AG10803 (cell line): Measurements from ENCODE around the gene ALPK3.

Experiments used
- DNase-seq: peaks from one replicate; pipeline ENCODE4 v3.0.0; 2010; ENCODE audit warnings: low read depth
- H3K4me3 ChIP-seq: 2 replicates; pipeline ENCODE4 v1.5.1; 2011; ENCODE audit warnings: mild to moderate bottlenecking, low read length, control low read depth
- TF ChIP-seq, protein P1 (sequence below): conservative IDR thresholded peaks from 2 replicates; pipeline ENCODE4 v1.5.1; 2011; ENCODE audit warnings: mild to moderate bottlenecking, low read length, control low read depth, inconsistent platforms

The ALPK3 gene

GRCh38 chr15:84889991-84890669, 73.0 kb downstream of the ALPK3 start:
- DNase-seq, result no peak
- TF ChIP-seq, protein P1, sequence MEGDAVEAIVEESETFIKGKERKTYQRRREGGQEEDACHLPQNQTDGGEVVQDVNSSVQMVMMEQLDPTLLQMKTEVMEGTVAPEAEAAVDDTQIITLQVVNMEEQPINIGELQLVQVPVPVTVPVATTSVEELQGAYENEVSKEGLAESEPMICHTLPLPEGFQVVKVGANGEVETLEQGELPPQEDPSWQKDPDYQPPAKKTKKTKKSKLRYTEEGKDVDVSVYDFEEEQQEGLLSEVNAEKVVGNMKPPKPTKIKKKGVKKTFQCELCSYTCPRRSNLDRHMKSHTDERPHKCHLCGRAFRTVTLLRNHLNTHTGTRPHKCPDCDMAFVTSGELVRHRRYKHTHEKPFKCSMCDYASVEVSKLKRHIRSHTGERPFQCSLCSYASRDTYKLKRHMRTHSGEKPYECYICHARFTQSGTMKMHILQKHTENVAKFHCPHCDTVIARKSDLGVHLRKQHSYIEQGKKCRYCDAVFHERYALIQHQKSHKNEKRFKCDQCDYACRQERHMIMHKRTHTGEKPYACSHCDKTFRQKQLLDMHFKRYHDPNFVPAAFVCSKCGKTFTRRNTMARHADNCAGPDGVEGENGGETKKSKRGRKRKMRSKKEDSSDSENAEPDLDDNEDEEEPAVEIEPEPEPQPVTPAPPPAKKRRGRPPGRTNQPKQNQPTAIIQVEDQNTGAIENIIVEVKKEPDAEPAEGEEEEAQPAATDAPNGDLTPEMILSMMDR, result no peak
- no peak overlapping the region for H3K4me3 ChIP-seq

DNA sequence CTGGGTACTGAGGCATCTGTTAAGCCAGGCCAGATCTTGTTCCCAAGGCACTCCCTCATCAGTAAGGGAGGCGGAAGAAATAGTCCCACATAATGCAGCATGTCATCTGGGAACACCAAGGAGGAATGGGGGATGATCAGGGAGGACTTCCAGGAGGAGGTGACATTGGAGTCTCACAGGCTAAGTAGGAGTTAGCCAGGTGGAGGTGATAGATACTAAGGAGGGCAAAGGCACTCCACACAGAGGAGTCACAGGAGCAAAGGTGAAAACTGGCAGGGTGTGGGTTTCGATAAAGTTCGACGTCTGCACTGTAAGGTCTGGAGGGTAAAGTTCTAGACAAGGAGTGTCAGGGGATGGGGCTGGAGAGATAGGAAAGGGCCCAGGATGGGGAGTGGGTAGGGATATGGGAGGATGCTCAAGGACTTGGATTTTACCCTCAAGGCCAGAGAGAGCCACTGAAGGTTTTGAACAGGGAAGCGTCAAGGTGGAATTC, 73.6 kb downstream of the ALPK3 start:
- no peak overlapping the region for H3K4me3 ChIP-seq
- DNase-seq, result no peak
- TF ChIP-seq, protein P1, result no peak

DNA sequence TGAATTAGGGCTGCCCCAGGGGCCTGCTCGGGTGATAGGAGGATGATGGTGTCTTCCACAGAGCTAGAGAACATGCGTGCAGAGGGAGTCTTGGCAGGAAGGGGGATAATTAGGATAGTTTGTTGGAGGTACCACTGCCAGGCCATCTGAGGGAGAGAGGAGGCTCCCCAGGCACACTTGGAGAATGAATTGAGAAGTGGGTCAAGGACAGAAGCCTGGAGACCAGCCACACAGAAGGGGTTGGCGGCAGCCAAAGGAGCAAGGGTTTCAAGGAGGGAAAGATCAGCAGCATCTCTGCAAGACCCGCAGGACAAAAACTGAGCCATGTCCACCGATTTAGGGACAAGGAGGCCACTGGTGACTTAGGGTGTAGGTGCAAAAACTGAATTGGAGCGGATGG, 74.2 kb downstream of the ALPK3 start:
- DNase-seq, result no peak
- no peak overlapping the region for H3K4me3 ChIP-seq
- TF ChIP-seq, protein P1, result no peak

DNA sequence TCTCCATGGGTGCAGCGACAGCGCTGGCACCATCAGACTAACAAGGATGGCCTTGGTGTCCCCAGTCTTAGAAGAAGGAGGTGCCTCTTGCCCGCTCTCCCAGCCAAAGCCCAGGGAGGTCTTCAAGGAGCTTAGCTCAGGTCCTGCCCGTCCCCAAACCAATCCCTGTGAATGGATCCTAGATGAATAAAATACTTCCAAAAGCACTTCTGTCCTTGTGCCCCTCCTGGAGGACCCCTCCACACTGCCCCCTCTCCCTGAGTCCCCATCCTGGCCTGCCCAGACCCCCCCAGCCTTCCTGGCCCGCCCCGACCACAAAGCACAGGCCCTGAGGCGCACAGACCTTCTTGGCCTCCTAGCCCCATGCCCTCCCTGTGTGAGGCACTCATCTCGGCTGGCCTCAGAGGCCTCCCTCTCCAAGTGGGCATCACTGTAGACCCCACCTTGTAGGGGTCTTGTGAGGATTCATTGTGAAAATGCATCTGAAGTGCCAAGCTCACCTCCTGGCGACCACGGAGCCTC, 75.7 kb downstream of the ALPK3 start:
- DNase-seq, result no peak
- H3K4me3 ChIP-seq, result no peak overlapping the region
- TF ChIP-seq, protein P1, result no peak

GRCh38 chr15:84893607-84894006, 76.5 kb downstream of the ALPK3 start:
- TF ChIP-seq, protein P1, result no peak
- DNase-seq, result no peak
- H3K4me3 ChIP-seq, result no peak overlapping the region

DNA sequence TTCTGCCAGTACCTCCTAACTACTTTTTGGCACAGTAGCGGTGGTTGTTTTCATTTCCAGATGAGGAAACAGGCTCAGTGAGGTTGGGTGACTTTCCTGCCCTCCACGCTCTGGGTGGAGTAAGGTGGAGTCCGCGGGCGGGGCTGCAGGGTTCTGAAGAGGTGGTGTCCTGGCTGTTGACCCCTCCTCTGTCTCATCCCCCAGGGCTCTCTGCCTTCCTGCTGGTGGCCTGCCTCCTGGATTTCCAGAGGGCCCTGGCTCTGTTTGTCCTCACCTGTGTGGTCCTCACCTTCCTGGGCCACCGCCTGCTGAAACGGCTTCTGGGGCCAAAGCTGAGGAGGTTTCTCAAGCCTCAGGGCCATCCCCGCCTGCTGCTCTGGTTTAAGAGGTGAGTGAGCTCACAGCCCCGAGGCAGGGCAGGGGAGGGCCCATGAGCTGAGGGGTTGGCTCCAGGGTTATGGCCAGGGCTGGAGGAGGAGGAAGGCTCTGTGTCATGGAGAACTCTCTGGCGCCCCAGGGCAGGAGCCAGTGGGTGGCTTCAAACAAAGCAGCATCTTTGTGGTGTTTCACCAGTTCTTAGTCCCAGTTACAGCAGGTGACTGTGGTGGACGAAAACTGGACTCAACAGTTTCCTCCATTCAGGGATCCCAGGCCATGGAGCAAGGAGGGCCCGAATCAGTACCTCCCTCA, 77.7 kb downstream of the ALPK3 start:
- H3K4me3 ChIP-seq, result no peak overlapping the region
- DNase-seq, result no peak
- TF ChIP-seq, protein P1, result no peak

DNA sequence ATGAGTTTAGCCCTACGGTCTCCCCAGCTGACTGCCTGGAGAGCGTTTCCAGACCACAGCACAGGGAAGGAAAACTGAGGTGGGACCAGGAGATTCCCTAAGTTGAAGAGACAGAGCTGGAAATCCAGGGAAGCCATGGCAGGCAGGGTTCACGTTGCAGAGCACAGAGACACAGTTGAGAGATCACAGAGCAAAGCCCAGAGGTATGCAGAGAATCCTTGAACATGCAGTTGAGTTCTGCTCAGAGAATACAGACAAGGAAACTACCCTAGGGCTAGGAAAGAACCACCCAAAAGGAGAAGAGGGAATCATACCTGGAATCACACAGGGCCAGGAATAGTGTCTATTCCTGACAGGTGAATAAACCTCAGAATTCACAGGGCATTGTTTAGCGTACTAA, 81.6 kb downstream of the ALPK3 start:
- TF ChIP-seq, protein P1, result no peak
- no peak overlapping the region for H3K4me3 ChIP-seq
- no peak for DNase-seq
